B cell (primary cell): ENCODE data around the gene MAPK8IP2.

Experiments used
- CTCF ChIP-seq: fragments of 200-600 bp; IDR thresholded peaks from one replicate; pipeline ENCODE4 v1.8.0; 2022; ENCODE audit warnings: antibody characterized with exemption, mild to moderate bottlenecking
- EZH2 ChIP-seq: IDR thresholded peaks from 2 replicates; pipeline ENCODE4 v1.6.1; 2012; ENCODE audit warnings: borderline replicate concordance, low read depth, mild to moderate bottlenecking, moderate library complexity, low read length; ENCODE audit not compliant: insufficient read depth, poor library complexity, severe bottlenecking

- TF ChIP-seq CTCF (no peak), EZH2 (no peak)
Observed at GRCh38 chr22:50577987-50578775, 22.4 kb upstream of the MAPK8IP2 start, which contains the start of gene CPT1B.
